ENCODE data around the gene GNB3. TPM values are rescaled to one million over a fixed set of nuclear protein-coding genes. Genes with fewer than 3 reads are reported as not detected.

The GNB3 gene
- polyA plus RNA-seq, 2 of the 4 experiments (the other 2 are of a cell fraction), result 0.94 to 2.7 TPM

DNA sequence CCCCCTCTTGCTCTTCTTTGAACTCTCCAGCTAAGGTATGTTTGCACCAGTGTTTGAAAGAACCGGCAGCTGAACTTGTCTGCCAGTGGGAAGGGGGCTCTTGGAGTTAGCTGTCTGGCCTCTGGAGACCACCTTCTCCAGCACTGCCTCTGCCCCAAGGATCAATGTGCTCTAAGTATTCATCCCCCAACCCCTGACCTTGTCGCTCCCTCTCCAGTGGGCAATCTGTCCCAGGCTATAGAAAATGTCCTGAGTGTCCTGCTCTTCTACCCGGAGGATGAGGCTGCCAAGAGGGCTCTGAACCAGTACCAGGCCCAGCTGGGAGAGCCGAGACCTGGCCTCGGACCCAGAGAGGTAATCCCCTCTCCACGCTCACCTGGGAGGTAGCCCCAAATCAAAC lies 9.7 kb upstream of the GNB3 start:
- 91% methylated on average over 6 of the region's 6 CpGs for WGBS (ENCODE audit: missing lambda C conversion rate)
- H3K9me3 ChIP-seq, result no peaks in the 10 kb centered on the region
- POLR2A ChIA-PET, result no interaction called here
- DNase-seq (ENCODE audit: low read depth in 1 of 2, low spot score in 1 of 2), result no peak
- TF ChIP-seq FOXS1 (CRISPR knock-in tag; IDR thresholded peaks at IDR 0.05) (no peak), EHF (CRISPR knock-in tag; IDR thresholded peaks at IDR 0.05) (no peak), FOSL2 (IDR thresholded peaks at IDR 0.05) (no peak), FOSL2 (CRISPR knock-in tag; IDR thresholded peaks at IDR 0.05) (no peak), ZFP36 (IDR thresholded peaks at IDR 0.05; ENCODE audit: borderline replicate concordance, partially characterized antibody) (no peak), CBX8 (IDR thresholded peaks at IDR 0.05) (no peak), TFCP2L1 (CRISPR knock-in tag; IDR thresholded peaks at IDR 0.05) (no peak), RARB (CRISPR knock-in tag; IDR thresholded peaks at IDR 0.05) (no peak), HMGXB4 (CRISPR knock-in tag; IDR thresholded peaks at IDR 0.05; ENCODE audit: borderline replicate concordance) (no peak), PBX3 (IDR thresholded peaks at IDR 0.05) (no peak), MYC (IDR thresholded peaks at IDR 0.05; ENCODE audit: borderline replicate concordance, low read length) (no peak)
- CTCF ChIA-PET, result interaction anchor here (0.9 to 29.8 kb wide), 8 partner anchors 11 to 96 kb away, joined by 3 to 306 read pairs (median 4); partner anchors contain the start of genes CD4, GNB3 and MLF2
- H3K4me2 ChIP-seq, result no peak overlapping the region
- ATAC-seq, result no peak
- FAIRE-seq, result no peak
- H3K4me1 ChIP-seq, result peaks cover 19% of the 10 kb centered on the region
- no peak overlapping the region for H3K27ac ChIP-seq
- H3K4me3 ChIP-seq, result no peak overlapping the region

DNA sequence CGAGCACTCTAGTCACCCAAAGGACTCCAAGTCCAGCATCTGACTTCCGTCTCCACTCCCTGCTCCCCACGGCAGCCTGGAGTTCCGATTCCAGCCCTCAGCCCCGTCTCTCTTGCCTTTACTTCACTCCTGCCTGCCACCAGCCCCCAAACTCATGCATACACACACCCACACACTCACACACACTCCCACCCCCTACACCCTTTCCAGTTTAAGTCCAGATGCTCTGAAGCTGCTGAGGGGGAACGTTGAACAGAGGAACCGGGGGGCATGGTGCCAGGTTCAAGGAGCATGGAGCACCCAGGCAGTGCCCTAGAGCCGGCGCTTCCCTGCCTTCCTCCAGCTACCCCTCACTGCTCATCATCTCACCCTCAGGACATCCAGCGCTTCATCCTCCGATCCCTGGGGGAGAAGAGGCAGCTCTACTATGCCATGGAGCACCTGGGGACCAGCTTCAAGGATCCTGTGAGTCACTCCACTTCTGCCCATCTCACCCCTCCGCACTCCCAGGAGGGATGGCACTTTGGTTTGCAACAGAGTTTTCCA lies 9.2 kb upstream of the GNB3 start:
- Histone ChIP-seq H3K27ac (no peak overlapping the region), H3K9me3 (no peaks in the 10 kb centered on the region), H3K4me3 (no peak overlapping the region), H3K4me1 (peaks cover 19% of the 10 kb centered on the region), H3K4me2 (no peak overlapping the region)
- CTCF ChIA-PET, result interaction anchor here (1.1 to 29.8 kb wide), 8 partner anchors 11 to 94 kb away, joined by 3 to 306 read pairs (median 49); partner anchors contain the start of genes CD4, CDCA3, GNB3 and MLF2
- WGBS (ENCODE audit: missing lambda C conversion rate), result 90% methylated on average over 12 of the region's 12 CpGs
- FAIRE-seq (no peak), ATAC-seq (no peak), DNase-seq (ENCODE audit: low read depth in 1 of 2, low spot score in 1 of 2) (no peak)
- POLR2A ChIA-PET, result no interaction called here
- TF ChIP-seq TFCP2L1 (CRISPR knock-in tag; IDR thresholded peaks at IDR 0.05), result no peak
- no peak for TF ChIP-seq RAD21 (conservative IDR thresholded peaks at IDR 0.05 in 1 of 2, IDR thresholded peaks at IDR 0.05 in 1 of 2)
- no peak for TF ChIP-seq ZFP36 (IDR thresholded peaks at IDR 0.05; ENCODE audit: borderline replicate concordance, partially characterized antibody)
- no peak for TF ChIP-seq RNF2 (IDR thresholded peaks at IDR 0.05; ENCODE audit: borderline replicate concordance, low read depth)
- no peak for TF ChIP-seq ZSCAN20 (CRISPR knock-in tag; IDR thresholded peaks at IDR 0.05)
- TF ChIP-seq HOXB5 (CRISPR knock-in tag; IDR thresholded peaks at IDR 0.05), result no peak

GRCh38 chr12:6832125-6832524 lies 8.6 kb upstream of the GNB3 start:
- H3K9me3 ChIP-seq, result no peaks in the 10 kb centered on the region
- 94% methylated on average over 4 of the region's 4 CpGs for WGBS (ENCODE audit: missing lambda C conversion rate)
- CTCF ChIA-PET, result interaction anchor here (1.8 to 29.8 kb wide), 9 partner anchors 9 to 97 kb away, joined by 5 to 306 read pairs (median 78); partner anchors contain the start of genes CD4, CDCA3, GNB3 and GPR162
- FAIRE-seq (no peak), DNase-seq (ENCODE audit: low read depth in 1 of 2, low spot score in 1 of 2) (no peak), ATAC-seq (no peak)
- peaks cover 16% of the 10 kb centered on the region for H3K4me1 ChIP-seq
- POLR2A ChIA-PET, result no interaction called here
- H3K4me2 ChIP-seq, result no peak overlapping the region
- no peak overlapping the region for H3K4me3 ChIP-seq
- H3K27ac ChIP-seq, result no peak overlapping the region
- TF ChIP-seq KDM1A (IDR thresholded peaks at IDR 0.05; ENCODE audit: low read depth), result no peak
- TF ChIP-seq CTCF (IDR thresholded peaks at IDR 0.05), result no peak
- TF ChIP-seq, protein P1, sequence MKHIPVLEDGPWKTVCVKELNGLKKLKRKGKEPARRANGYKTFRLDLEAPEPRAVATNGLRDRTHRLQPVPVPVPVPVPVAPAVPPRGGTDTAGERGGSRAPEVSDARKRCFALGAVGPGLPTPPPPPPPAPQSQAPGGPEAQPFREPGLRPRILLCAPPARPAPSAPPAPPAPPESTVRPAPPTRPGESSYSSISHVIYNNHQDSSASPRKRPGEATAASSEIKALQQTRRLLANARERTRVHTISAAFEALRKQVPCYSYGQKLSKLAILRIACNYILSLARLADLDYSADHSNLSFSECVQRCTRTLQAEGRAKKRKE (CRISPR knock-in tag; IDR thresholded peaks at IDR 0.05; ENCODE audit: low read depth), result no peak
- no peak for TF ChIP-seq ZFP36 (IDR thresholded peaks at IDR 0.05; ENCODE audit: borderline replicate concordance, partially characterized antibody)
- TF ChIP-seq PHF8 (IDR thresholded peaks at IDR 0.05; ENCODE audit: borderline replicate concordance, low read depth), result no peak
- TF ChIP-seq E2F6 (IDR thresholded peaks at IDR 0.05; ENCODE audit: borderline replicate concordance, low read depth), result no peak
- no peak for TF ChIP-seq MAX (IDR thresholded peaks at IDR 0.05)
- TF ChIP-seq HMGXB4 (CRISPR knock-in tag; IDR thresholded peaks at IDR 0.05; ENCODE audit: borderline replicate concordance), result no peak
- TF ChIP-seq NFE2L2 (conservative IDR thresholded peaks at IDR 0.05; ENCODE audit: low read length), result no peak
- TF ChIP-seq CEBPB (IDR thresholded peaks at IDR 0.05), result no peak
